LNCAP (cell line): ENCODE data around the gene GIMAP8.

ENCODE experiments used
- TF ChIP-seq, protein P1 (sequence below): fragments of 450-650 bp; IDR thresholded peaks from 2 replicates; pipeline ENCODE4 v1.5.1; 2017; ENCODE audit warnings: mild to moderate bottlenecking

Gene GIMAP8

DNA sequence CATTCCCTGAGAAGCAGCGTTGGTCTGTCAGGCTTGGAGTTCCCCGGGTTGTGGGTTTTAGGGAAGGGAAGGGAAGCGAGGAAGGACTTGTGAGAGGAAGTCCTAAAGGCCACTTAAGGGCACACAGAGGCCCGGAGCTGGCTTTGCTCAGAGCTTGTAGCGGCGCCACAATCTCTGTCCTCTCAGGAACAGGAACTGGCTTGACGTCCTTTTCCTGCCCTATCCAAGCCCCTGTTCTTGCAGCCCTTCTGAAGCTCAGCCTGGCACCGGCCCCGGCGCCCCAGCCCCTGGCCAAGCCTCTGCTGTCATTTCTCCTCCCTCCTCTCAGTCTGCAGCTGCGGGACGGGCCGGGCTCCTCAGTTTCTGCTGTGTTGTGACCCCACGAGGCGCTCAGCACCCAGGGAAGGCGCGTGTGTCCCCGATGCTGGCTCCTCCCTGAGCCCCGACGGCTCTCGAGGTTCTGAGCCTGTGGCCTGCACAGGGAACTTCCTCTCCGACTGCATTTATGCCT, at the start of gene GIMAP8:
Gene GIMAP8 (plus strand): TSS at position 140 of the 511 bp plus-strand sequence. CDS start 16,069 bp downstream, outside the sequence.
- TF ChIP-seq, protein P1, sequence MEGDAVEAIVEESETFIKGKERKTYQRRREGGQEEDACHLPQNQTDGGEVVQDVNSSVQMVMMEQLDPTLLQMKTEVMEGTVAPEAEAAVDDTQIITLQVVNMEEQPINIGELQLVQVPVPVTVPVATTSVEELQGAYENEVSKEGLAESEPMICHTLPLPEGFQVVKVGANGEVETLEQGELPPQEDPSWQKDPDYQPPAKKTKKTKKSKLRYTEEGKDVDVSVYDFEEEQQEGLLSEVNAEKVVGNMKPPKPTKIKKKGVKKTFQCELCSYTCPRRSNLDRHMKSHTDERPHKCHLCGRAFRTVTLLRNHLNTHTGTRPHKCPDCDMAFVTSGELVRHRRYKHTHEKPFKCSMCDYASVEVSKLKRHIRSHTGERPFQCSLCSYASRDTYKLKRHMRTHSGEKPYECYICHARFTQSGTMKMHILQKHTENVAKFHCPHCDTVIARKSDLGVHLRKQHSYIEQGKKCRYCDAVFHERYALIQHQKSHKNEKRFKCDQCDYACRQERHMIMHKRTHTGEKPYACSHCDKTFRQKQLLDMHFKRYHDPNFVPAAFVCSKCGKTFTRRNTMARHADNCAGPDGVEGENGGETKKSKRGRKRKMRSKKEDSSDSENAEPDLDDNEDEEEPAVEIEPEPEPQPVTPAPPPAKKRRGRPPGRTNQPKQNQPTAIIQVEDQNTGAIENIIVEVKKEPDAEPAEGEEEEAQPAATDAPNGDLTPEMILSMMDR, result no peak

DNA sequence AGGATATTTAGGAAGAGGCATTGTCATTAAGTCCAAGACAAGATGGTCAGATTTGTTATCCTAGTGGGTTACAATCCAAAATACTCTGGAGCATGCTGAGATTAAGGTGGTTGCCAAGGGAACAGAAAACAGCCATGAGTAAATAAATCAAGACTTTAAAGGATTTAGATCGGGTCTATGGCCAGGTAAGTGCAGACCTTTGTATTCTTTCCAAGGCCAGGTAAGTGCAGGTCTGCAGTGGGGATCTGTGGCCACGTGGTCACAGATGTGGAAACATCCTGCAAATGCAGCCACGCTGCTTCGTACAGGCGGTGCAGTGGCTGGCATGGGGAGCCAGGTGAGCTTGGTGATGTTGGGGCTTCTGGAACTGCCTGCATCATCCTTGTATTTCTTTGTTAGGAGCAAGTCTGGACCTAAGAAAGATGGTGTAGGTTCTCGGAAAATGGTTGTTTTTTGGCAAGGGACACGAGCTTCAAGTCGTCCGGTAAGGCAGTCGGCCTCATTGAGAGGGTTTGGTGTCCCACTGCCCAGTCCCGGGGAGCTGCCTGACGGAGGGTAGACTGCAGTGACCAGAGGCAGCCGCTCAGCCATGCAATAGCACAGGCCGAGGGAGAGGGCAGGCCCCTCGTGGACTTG, 49.5 kb upstream of the GIMAP8 start:
- TF ChIP-seq, protein P1, result no peak

DNA sequence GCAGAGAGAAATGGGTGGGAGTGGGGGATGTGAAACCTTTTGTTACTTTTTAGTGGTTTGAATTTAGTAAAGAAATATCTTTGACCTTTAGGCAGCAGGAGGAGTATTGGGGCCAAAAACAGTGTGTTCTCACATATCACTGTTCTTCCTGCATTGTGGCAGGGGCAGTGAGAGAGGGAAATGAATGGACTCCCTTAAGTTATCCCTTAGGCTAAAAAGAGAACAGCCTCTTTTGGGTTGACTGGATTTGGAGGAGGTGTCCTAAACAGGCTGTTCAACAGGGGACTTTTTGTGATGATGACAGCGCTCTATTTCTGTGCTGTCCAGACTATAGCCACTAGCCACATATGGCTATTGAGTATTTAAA, 49.0 kb upstream of the GIMAP8 start:
- TF ChIP-seq, protein P1, result no peak

DNA sequence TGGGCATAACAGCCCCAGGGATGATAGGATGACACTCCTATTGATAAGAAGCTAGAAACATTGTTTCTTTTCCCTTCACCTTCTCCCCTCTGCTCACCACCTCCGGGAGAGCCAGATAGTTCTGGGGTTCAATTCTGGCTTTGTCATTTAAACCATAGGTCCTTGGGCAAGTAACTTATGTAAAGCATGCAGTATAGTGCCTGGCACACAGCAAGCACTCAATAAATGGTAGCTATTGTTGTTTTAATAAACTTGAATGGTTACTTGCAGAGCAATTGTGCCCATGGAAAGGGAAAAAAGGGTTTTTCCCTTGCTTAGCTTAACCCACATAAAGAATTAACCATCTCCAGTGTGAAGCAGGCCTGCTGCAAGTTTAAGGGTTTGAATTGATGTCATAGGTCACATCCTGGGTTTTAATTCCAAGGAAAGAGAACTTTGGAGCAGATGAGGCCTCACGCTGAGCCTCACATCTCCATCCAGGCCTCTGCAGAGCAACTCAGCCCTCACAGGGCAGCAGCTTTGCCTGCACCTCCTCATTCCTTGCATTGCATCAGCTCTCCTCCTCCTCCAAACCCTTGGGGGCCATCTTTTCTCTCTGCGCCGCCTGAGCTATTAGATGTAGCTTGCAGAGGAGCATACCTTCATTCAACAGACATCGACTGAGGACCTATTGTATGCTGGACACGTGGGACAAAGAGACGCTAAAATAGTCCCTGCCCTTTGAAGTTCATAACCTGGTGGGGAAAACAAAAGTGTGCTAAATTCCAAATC, 48.4 kb upstream of the GIMAP8 start:
- TF ChIP-seq, protein P1, result no peak

DNA sequence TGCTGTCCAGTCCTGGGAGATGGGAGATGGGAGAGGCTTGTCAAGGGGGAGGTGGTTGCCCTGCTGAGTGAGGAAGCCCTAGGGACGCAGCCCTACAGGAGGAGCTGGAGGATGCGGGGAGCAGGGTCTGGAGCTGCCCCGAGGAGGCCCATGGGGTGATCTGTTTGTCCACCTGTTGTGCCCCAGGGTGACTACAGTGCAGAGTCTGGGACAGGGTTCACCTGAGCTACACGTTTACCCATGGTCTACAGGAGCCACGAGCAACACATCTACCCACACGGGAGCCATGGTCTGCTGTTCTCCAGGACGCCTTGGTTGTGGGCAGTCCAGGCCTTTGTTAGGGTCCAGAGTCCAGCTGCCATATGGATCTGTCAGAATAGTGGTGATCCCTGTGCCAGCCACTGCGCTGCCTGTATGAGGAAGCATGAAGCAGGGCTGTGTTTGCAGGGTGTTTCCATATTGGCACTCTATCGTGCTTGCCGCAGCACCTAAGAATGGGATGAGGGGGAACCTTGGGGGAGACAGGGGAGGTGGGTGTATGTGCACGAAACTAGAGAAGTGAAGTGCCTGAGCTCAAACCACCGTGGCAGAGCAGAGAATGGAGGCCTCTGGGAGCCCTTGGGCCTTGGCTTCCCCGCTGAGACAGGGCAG, 47.6 kb upstream of the GIMAP8 start:
- TF ChIP-seq, protein P1, result no peak

DNA sequence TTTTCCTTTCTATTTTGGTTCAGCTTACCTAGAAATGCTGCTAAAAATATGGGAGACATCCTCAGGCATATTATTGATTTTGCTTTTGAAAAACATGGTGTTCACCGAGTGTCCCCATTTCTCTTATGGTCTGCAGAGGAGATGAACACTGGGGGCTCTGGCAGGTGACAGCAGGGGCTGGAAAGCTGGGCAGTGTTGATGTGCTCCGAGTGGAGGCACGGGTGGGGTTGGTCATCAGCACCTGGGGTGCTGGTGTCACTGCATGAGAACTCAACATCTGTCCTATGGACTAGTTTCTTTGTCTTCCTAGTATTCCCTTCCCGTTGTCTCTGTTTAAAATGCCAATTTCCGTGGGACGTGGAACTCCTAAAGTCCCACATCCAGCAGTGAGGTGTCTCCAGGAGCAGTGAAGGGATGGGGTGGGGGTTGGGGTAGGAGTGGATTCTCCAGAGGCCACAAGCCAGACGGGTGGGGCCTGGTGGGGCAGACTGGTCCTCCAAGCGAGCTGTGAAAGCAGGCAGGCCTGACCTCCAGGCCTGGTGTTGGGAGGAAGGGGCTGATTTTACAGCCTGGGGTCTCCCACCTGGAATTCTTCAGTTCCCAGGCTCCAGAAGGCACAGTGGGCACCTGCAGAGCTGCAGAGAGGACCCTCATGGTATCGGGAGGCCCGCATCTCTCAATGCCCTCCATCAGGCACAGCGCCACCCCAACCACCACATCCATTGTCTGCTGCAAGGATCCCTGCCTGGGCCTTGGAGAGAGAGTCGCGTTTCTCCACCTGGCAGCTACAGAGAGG, 46.9 kb upstream of the GIMAP8 start:
- TF ChIP-seq, protein P1, result no peak
